ENCODE measurements around the gene DMRT2.

DMRT2 gene

DNA sequence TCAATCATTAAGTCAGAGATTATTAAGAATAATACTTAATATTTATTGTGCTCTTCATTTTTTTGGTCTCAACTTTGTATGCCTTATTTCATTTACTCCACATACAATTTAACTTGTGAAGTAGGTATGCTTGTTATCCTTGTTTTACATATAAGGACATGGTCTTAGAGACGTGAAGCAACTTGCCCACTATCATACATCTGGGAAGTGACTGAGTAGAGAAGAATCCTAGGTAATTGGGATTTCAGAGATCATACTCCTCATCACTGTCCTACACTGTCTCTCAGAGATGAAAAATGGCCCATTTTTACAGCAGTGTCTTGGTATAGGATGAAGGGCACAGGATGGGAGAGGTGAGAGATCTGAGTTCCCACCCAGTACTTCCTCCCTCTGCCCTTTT is 23.3 kb downstream of the DMRT2 start:
- no peak overlapping the region for H3K27ac ChIP-seq
- no peaks in the 10 kb centered on the region for H3K36me3 ChIP-seq
- H3K4me3 ChIP-seq (ENCODE audit: low read depth in 1 of 2, low read length in 1 of 2): no peak overlapping the region
- no peaks in the 10 kb centered on the region for H3K4me1 ChIP-seq (ENCODE audit: control insufficient read depth in 1 of 2, insufficient read depth in 1 of 2, low read depth in 1 of 2, low read length in 1 of 2)
- H3K27me3 ChIP-seq: peaks cover 19% of the 10 kb centered on the region
- no peaks in the 10 kb centered on the region for H3K9me3 ChIP-seq
- no peak for TF ChIP-seq CTCF (IDR thresholded peaks at IDR 0.05)

GRCh38 chr9:1077616-1078015 is 27.5 kb downstream of the DMRT2 start:
- peaks cover 6% of the 10 kb centered on the region for H3K27me3 ChIP-seq
- H3K27ac ChIP-seq: no peak overlapping the region
- H3K4me3 ChIP-seq (ENCODE audit: low read depth in 1 of 2, low read length in 1 of 2): no peak overlapping the region
- H3K9me3 ChIP-seq: no peaks in the 10 kb centered on the region
- H3K36me3 ChIP-seq: no peaks in the 10 kb centered on the region
- no peaks in the 10 kb centered on the region for H3K4me1 ChIP-seq (ENCODE audit: control insufficient read depth in 1 of 2, insufficient read depth in 1 of 2, low read depth in 1 of 2, low read length in 1 of 2)
- no peak for TF ChIP-seq CTCF (IDR thresholded peaks at IDR 0.05)

DNA sequence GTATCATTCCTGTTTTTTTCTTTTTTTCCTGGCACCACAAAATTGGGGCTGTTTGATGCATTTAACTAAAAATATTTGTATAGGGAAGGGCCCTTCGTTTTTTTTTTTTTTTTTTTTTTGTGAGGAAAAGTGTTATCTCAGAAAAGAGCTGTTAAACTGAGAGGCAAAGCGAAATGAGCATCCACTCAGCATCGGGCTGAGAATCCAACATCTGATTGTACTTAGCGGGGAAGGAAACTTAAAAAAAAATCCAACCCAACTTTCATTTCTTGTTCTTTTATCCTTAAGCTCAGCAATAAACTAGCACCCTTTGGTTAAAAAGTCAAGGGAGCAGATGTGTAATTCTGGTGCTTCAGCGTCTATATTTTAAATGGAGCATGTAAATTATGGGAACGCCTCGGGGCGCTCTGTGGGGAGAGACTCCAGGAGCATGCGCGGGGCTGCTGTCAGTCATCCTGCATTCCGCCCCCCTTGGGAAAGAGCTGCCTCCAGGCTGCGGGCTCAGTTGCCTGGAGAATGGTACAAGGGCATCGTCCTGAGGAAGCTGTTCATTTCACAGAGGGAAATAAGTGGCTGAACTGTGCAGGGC is 33.3 kb downstream of the DMRT2 start:
- no peaks in the 10 kb centered on the region for H3K9me3 ChIP-seq
- no peak for TF ChIP-seq CTCF (IDR thresholded peaks at IDR 0.05)
- no peak overlapping the region for H3K27ac ChIP-seq
- no peaks in the 10 kb centered on the region for H3K36me3 ChIP-seq
- no peak overlapping the region for H3K4me3 ChIP-seq (ENCODE audit: low read depth in 1 of 2, low read length in 1 of 2)
- H3K4me1 ChIP-seq (ENCODE audit: control insufficient read depth in 1 of 2, insufficient read depth in 1 of 2, low read depth in 1 of 2, low read length in 1 of 2): no peaks in the 10 kb centered on the region
- H3K27me3 ChIP-seq: peaks cover 20% of the 10 kb centered on the region

DNA sequence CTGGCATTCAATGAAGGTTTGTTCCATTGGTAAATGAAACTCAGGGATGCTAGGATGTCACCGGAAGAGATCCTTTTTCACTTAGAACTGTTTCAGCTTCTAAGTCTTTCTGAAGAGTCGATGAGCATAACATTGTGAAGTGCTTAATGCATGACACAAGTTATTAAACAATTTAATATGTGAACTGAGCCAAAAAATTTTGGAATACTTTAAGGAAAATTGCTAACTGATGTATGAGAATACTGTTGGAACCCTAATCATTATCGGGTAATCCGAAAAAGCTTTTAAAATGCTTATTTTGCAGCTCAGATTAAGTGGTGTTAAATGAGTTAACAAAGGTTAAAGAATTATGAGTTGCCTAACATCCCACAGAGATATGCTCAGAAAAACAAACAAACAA is 34.9 kb downstream of the DMRT2 start:
- TF ChIP-seq CTCF (IDR thresholded peaks at IDR 0.05): no peak
- H3K9me3 ChIP-seq: no peaks in the 10 kb centered on the region
- no peak overlapping the region for H3K27ac ChIP-seq
- H3K27me3 ChIP-seq: peaks cover 20% of the 10 kb centered on the region
- H3K36me3 ChIP-seq: no peaks in the 10 kb centered on the region
- H3K4me3 ChIP-seq (ENCODE audit: low read depth in 1 of 2, low read length in 1 of 2): no peak overlapping the region
- H3K4me1 ChIP-seq (ENCODE audit: control insufficient read depth in 1 of 2, insufficient read depth in 1 of 2, low read depth in 1 of 2, low read length in 1 of 2): no peaks in the 10 kb centered on the region

DNA sequence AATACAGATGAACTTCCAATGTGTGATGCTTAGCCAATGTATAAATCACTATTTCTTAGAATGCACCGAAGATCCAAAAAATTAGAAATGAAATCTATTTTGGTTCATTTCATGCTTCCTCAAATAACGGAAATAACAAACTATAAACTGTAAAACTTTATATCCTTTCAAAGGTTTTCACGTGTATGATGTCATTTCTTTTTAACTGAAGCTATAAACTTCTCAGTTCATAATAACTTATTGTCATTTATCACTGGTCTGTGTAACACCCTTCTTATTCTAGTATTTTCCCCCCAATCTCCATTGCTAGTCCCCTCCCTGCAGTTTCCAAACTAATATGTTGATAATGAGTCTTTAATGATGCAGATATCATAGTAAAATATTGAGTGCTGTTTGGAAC is 36.4 kb downstream of the DMRT2 start:
- H3K27me3 ChIP-seq: peaks cover 20% of the 10 kb centered on the region
- no peaks in the 10 kb centered on the region for H3K9me3 ChIP-seq
- no peak for TF ChIP-seq CTCF (IDR thresholded peaks at IDR 0.05)
- no peak overlapping the region for H3K27ac ChIP-seq
- H3K4me1 ChIP-seq (ENCODE audit: control insufficient read depth in 1 of 2, insufficient read depth in 1 of 2, low read depth in 1 of 2, low read length in 1 of 2): no peaks in the 10 kb centered on the region
- no peaks in the 10 kb centered on the region for H3K36me3 ChIP-seq
- no peak overlapping the region for H3K4me3 ChIP-seq (ENCODE audit: low read depth in 1 of 2, low read length in 1 of 2)
